A549 (cell line): ENCODE results near the gene CYP2U1. TPM values are rescaled to one million over a fixed set of nuclear protein-coding genes. Genes with fewer than 3 reads are reported as not detected.
"Not testable (repeated sequence)": the region's sequence is repeated elsewhere in the genome, so short reads cannot be mapped to it uniquely, and the experiment has no call there.

ENCODE experiments used
- ATAC-seq, 2 experiments: fragments of 200-7000 bp in 1 of 2; fragments of >200 bp in 1 of 2; cut with Nextera tagmentation in 1 of 2; cut with Tn5 transposase in 1 of 2; 3 replicates each; pipeline versions ENCODE4 v1.8.0 to v1.9.1; 2018 to 2020; ENCODE audit warnings: mild to moderate bottlenecking in 1 of 2, moderate library complexity in 1 of 2
- CTCF ChIA-PET: fragments of 300-600 bp; sonication (Branson Sonifier 250); formaldehyde crosslinking; extraction: SDS; loops from one replicate; lab custom pipeline; 2021; ENCODE audit warnings: antibody characterized with exemption, inconsistent platforms; lab: Yijun Ruan, JAX
- POLR2A ChIA-PET: fragments of 350-600 bp; formaldehyde crosslinking; extraction: SDS; loops from one replicate; lab custom pipeline; 2021; ENCODE audit warnings: antibody characterized with exemption, inconsistent platforms; lab: Yijun Ruan, JAX
- DNase-seq, 2 experiments: peaks; one replicate each; pipeline versions ENCODE4 v3.0.0 to v3.0.0-alpha.2; 2011 to 2016; ENCODE audit warnings: low read depth in 1 of 2, low spot score in 1 of 2
- FAIRE-seq: peaks from 2 replicates; lab custom pipeline; 2011; peaks lifted over from hg19 to GRCh38; lab: Jason Lieb, UNC
- H3K27ac ChIP-seq, 2 experiments: fragments of >200 bp; sonication (Bioruptor Twin); formaldehyde crosslinking; 3 replicates each; pipeline ENCODE4 v1.5.1; 2016 to 2017
- H3K4me1 ChIP-seq: fragments of >200 bp; sonication (Bioruptor Twin); formaldehyde crosslinking; 3 replicates; pipeline ENCODE4 v1.6.1; 2016
- H3K4me2 ChIP-seq: fragments of >200 bp; sonication (Bioruptor Twin); formaldehyde crosslinking; 3 replicates; pipeline ENCODE4 v1.6.1; 2016
- H3K4me3 ChIP-seq: fragments of >200 bp; sonication (Bioruptor Twin); formaldehyde crosslinking; 3 replicates; pipeline ENCODE4 v1.5.1; 2016
- H3K9me3 ChIP-seq: fragments of >200 bp; sonication (Bioruptor Twin); formaldehyde crosslinking; 3 replicates; pipeline ENCODE4 v1.6.1; 2016
- CBX2 ChIP-seq: fragments of 200-600 bp; sonication (generic); IDR thresholded peaks from 2 replicates; pipeline ENCODE4 v1.6.1; 2016; ENCODE audit warnings: low read depth, mild to moderate bottlenecking, borderline replicate concordance
- CEBPB ChIP-seq, 2 experiments: fragments of >200 bp in 1 of 2; sonication (Bioruptor Twin) in 1 of 2; formaldehyde crosslinking in 1 of 2; IDR thresholded peaks; 2 replicates each; pipeline ENCODE4 v1.6.1; 2012 to 2016
- CHD2 ChIP-seq: fragments of 150-350 bp; IDR thresholded peaks from 2 replicates; pipeline ENCODE4 v1.6.1; 2014; ENCODE audit warnings: low read length; ENCODE audit not compliant: partially characterized antibody
- ELK1 ChIP-seq: fragments of 150-350 bp; IDR thresholded peaks from 2 replicates; pipeline ENCODE4 v1.6.1; 2014; ENCODE audit warnings: low read depth, mild to moderate bottlenecking, low read length
- FOSB ChIP-seq: fragments of 250-450 bp; sonication (Bioruptor Pico); IDR thresholded peaks from 2 replicates; pipeline ENCODE4 v1.5.0; 2020; ENCODE audit warnings: mild to moderate bottlenecking, moderate library complexity
- GATA3 ChIP-seq: IDR thresholded peaks from 2 replicates; pipeline ENCODE4 v1.6.1; 2012; ENCODE audit warnings: borderline replicate concordance
- HDAC2 ChIP-seq: fragments of 200-600 bp; sonication (generic); IDR thresholded peaks from 2 replicates; pipeline ENCODE4 v1.6.1; 2016
- HMGXB4 ChIP-seq: fragments of 250-450 bp; sonication (Bioruptor Pico); IDR thresholded peaks from 2 replicates; pipeline ENCODE4 v1.5.0; 2021; ENCODE audit warnings: mild to moderate bottlenecking, moderate library complexity, borderline replicate concordance
- HOXB13 ChIP-seq: fragments of 250-450 bp; sonication (Bioruptor Pico); IDR thresholded peaks from 2 replicates; pipeline ENCODE4 v1.5.0; 2020; ENCODE audit warnings: low read depth, mild to moderate bottlenecking, moderate library complexity
- NFE2L2 ChIP-seq: fragments of 150-350 bp; conservative IDR thresholded peaks from 2 replicates; pipeline ENCODE4 v1.6.1; 2014; ENCODE audit warnings: low read length
- NR3C1 ChIP-seq: fragments of >200 bp; sonication (Bioruptor Twin); formaldehyde crosslinking; IDR thresholded peaks from 3 replicates; pipeline ENCODE4 v1.6.1; 2017
- POLR2AphosphoS2 ChIP-seq: conservative IDR thresholded peaks from 2 replicates; pipeline ENCODE4 v1.6.1; 2012; ENCODE audit warnings: low read length, improper control_type of control experiment, inconsistent platforms
- RFX5 ChIP-seq: fragments of 450-650 bp; IDR thresholded peaks from 2 replicates; pipeline ENCODE4 v1.7.1; 2014; ENCODE audit warnings: antibody characterized with exemption, mild to moderate bottlenecking, moderate library complexity
- SMC3 ChIP-seq: fragments of >200 bp; sonication (Bioruptor Twin); formaldehyde crosslinking; IDR thresholded peaks from 3 replicates; pipeline ENCODE4 v1.6.1; 2018; ENCODE audit warnings: inconsistent platforms
- WGBS: methylation state at CpG from one replicate; pipeline ENCODE4 v1.1.6; 2017; ENCODE audit errors: missing lambda C conversion rate; 5-methylcytosine and 5-hydroxymethylcytosine counted together
- polyA plus RNA-seq, 4 experiments: library from polyadenylated mRNA; depleted of rRNA in 3 of 4; stranded (reverse); fragments of >200 nt; fragmentation: RNase III in 1 of 4; extraction: RNeasy Plus Mini Kit Qiagen cat#74134 plus additional on column Dnase treatment in 1 of 4; gene quantifications; 2 replicates in 3 of 4; 3 replicates in 1 of 4; pipeline ENCODE4 v1.2.3, GENCODE V29; 2011 to 2017
- TF ChIP-seq, protein P1 (sequence below): IDR thresholded peaks from 2 replicates; pipeline ENCODE4 v1.6.1; 2012; ENCODE audit warnings: low read depth, borderline replicate concordance
- TF ChIP-seq, protein P2 (sequence below): IDR thresholded peaks from 2 replicates; pipeline ENCODE4 v1.6.1; 2012

The CYP2U1 gene
- polyA plus RNA-seq, 2 of the 4 experiments (the other 2 are of a cell fraction): 2.2 to 2.3 TPM

DNA sequence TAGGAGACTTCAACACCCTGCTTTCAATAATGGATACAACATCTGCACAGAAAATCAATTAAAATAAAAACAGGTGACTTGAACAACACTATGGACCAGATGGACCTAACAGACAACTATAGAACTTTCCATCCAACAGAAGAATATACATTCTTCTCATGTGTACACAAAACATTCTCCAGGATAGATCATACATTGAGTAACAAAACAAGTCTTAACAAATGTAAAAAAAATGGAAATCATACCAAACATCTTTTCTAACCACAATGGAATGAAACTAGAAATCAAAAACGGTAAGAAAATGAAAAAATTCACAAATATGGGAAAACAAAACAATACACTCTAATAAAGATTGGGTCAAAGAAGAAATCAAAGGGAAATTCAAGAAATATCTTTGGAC, 24.7 kb downstream of the CYP2U1 start:
- Histone ChIP-seq H3K4me2 (no peak overlapping the region), H3K4me3 (no peak overlapping the region), H3K27ac (no peak overlapping the region), H3K9me3 (no peaks in the 10 kb centered on the region), H3K4me1 (no peaks in the 10 kb centered on the region)
- ATAC-seq (no peak), FAIRE-seq (no peak), DNase-seq (no peak)
- 0% methylated on average over 1 of the region's 1 CpG for WGBS
- TF ChIP-seq ELK1: no peak
- ChIA-PET POLR2A (no interaction called here), CTCF (no interaction called here)

DNA sequence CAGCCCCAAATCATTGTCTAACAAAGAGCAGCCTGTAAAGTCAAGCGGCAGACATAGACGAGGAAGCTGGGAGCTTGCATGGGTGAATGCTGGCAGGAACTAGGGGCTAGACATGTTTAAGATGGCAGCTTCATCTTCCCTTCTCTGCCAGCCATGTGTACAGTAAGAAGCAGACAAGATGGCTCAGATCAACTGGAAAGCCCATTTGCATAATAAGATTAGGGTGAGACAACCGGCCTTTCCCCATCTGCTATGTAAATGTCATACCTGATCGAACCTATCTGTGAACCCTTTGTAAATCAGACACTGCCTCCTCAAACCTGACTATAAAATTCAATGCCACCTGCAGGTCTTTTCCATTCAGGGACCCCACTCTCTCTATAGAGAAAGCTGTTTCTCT, 35.6 kb downstream of the CYP2U1 start:
- ATAC-seq (no peak), DNase-seq (no peak), FAIRE-seq (no peak)
- WGBS: 58% methylated on average over 4 of the region's 4 CpGs
- Histone ChIP-seq H3K9me3 (no peaks in the 10 kb centered on the region), H3K4me2 (no peak overlapping the region), H3K4me3 (no peak overlapping the region), H3K4me1 (no peaks in the 10 kb centered on the region), H3K27ac (no peak overlapping the region)
- POLR2A ChIA-PET: no interaction called here
- TF ChIP-seq, protein P1, sequence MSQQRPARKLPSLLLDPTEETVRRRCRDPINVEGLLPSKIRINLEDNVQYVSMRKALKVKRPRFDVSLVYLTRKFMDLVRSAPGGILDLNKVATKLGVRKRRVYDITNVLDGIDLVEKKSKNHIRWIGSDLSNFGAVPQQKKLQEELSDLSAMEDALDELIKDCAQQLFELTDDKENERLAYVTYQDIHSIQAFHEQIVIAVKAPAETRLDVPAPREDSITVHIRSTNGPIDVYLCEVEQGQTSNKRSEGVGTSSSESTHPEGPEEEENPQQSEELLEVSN: no peak
- CTCF ChIA-PET: no interaction called here

- POLR2A ChIA-PET: not testable (repeated sequence)
These were observed 36.2 kb downstream of the CYP2U1 start for GRCh38 chr4:107967519-107967918.

GRCh38 chr4:107967921-107968320, 36.6 kb downstream of the CYP2U1 start:
- H3K4me3 ChIP-seq, ATAC-seq, FAIRE-seq, H3K27ac ChIP-seq, H3K4me2 ChIP-seq, DNase-seq, H3K9me3 ChIP-seq, POLR2A ChIA-PET, H3K4me1 ChIP-seq: not testable (repeated sequence)
- CTCF ChIA-PET: interaction anchor here (0.6 kb wide), 1 partner anchor 212 kb away, joined by 3 read pairs; no protein-coding TSS in a partner anchor
- 95% methylated on average over 1 of the region's 1 CpG for WGBS

More at GRCh38 chr4:107967519-107967918, 36.2 kb downstream of the CYP2U1 start:
- H3K27ac ChIP-seq, H3K4me1 ChIP-seq, H3K4me2 ChIP-seq, DNase-seq, CTCF ChIA-PET, FAIRE-seq, ATAC-seq, H3K4me3 ChIP-seq, H3K9me3 ChIP-seq: not testable (repeated sequence)

- no peak overlapping the region for H3K4me2 ChIP-seq
- no peak for DNase-seq
- H3K9me3 ChIP-seq: no peaks in the 10 kb centered on the region
- POLR2A ChIA-PET: no interaction called here
- no peak for ATAC-seq
- CTCF ChIA-PET: no interaction called here
- no peak for TF ChIP-seq RFX5
- no peak for TF ChIP-seq CBX2
- TF ChIP-seq NFE2L2: no peak
- TF ChIP-seq HOXB13 (CRISPR knock-in tag): no peak
- no peaks in the 10 kb centered on the region for H3K4me1 ChIP-seq
- no peak for FAIRE-seq
- H3K27ac ChIP-seq: no peak overlapping the region
- no peak overlapping the region for H3K4me3 ChIP-seq
- 76% methylated on average over 12 of the region's 12 CpGs for WGBS
These were observed 38.9 kb downstream of the CYP2U1 start for GRCh38 chr4:107970063-107970798.

- Histone ChIP-seq H3K4me1 (no peaks in the 10 kb centered on the region), H3K4me3 (no peak overlapping the region), H3K27ac (no peak overlapping the region), H3K4me2 (no peak overlapping the region)
- CTCF ChIA-PET: no interaction called here
- FAIRE-seq (no peak), ATAC-seq (no peak)
- TF ChIP-seq NR3C1: no peak
- TF ChIP-seq GATA3: no peak
- TF ChIP-seq SMC3: no peak
- TF ChIP-seq CEBPB (IDR thresholded peaks at IDR 0.05): no peak
- TF ChIP-seq CHD2: no peak
- TF ChIP-seq, protein P2, sequence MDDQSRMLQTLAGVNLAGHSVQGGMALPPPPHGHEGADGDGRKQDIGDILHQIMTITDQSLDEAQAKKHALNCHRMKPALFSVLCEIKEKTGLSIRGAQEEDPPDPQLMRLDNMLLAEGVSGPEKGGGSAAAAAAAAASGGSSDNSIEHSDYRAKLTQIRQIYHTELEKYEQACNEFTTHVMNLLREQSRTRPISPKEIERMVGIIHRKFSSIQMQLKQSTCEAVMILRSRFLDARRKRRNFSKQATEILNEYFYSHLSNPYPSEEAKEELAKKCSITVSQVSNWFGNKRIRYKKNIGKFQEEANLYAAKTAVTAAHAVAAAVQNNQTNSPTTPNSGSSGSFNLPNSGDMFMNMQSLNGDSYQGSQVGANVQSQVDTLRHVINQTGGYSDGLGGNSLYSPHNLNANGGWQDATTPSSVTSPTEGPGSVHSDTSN: no peak
- TF ChIP-seq HMGXB4 (CRISPR knock-in tag): no peak
- no peak for TF ChIP-seq HDAC2
- no peak for TF ChIP-seq FOSB (CRISPR knock-in tag)
- TF ChIP-seq ELK1: no peak
- TF ChIP-seq POLR2AphosphoS2: no peak
- TF ChIP-seq, all 56 proteins: peak for 0
- H3K9me3 ChIP-seq: no peaks in the 10 kb centered on the region
- POLR2A ChIA-PET: no interaction called here
- no peak for DNase-seq
These were observed 41.3 kb downstream of the CYP2U1 start for GRCh38 chr4:107972605-107973004.
